ENCODE measurements around the gene OR5K3. TPM values are rescaled to one million over a fixed set of nuclear protein-coding genes. Genes with fewer than 3 reads are reported as not detected.
"Not testable (repeated sequence)": the region's sequence is repeated elsewhere in the genome, so short reads cannot be mapped to it uniquely, and the experiment has no call there.

OR5K3 gene
- total and polyA plus RNA-seq, 3 experiments from 2014 or later = not detected

DNA sequence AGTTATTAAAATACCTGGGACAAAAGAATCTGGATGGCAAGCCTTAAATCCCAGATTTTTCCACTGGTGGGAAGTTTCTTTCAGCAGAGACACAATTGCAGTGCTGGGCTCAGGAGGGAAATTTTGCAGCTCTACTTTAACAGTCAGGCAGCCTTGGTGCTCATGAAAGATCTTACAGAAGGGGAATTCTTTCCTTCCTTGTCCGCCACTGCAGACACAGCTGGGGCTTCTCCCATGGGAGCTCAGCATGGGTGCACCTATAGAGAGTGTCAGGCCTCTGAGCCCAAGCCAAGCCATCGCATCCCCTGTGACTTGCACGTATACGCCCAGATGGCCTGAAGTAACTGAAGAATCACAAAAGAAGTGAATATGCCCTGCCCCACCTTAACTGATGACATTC lies 6.0 kb downstream of the OR5K3 start:
- H3K27ac ChIP-seq (ENCODE audit: low read depth, low read length); CTCF ChIA-PET; H3K4me3 Mint-ChIP-seq; POLR2A ChIA-PET; H3K9me3 ChIP-seq (ENCODE audit: low read length); DNase-seq; H3K27me3 ChIP-seq (ENCODE audit: insufficient read depth, low read length, poor library complexity, severe bottlenecking); H3K36me3 ChIP-seq (ENCODE audit: insufficient read depth, low read length); H3K27me3 Mint-ChIP-seq; H3K4me1 ChIP-seq (ENCODE audit: insufficient read depth, low read length); H3K4me3 ChIP-seq (ENCODE audit: low read length); H3K27ac Mint-ChIP-seq: not testable (repeated sequence)
- Mint-ChIP-seq H3K36me3 (peaks cover 2 to 25% (median 5%) of the 10 kb centered on the region in 3 donors), H3K9me3 (peaks cover 6 to 31% (median 18%) of the 10 kb centered on the region in 5 donors), H3K4me1 (peaks cover 12 to 16% (median 14%) of the 10 kb centered on the region in 3 donors)

DNA sequence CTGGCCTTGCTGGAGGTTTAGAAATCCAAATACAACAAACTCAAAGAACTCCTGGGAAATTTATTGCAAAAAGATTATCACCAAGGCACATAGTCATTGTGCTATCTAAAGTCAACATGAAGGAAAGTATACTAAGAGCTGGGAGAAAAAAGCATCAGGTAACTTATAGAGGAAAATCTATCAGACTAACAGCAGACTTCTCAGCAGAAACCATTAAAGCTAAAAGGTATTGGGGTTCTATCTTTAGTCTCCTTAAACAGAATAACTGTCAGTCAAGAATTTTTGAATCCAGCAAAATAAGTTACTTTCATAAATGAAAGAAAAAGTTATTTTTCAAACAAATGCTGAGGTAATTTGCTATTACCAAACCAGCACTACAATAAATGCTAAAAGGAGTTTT lies 8.0 kb downstream of the OR5K3 start:
- POLR2A ChIA-PET = no interaction called here
- Histone ChIP-seq H3K27me3 (ENCODE audit: insufficient read depth, low read length, poor library complexity, severe bottlenecking) (no peaks in the 10 kb centered on the region), H3K4me1 (ENCODE audit: insufficient read depth, low read length) (no peaks in the 10 kb centered on the region), H3K27ac (ENCODE audit: low read depth, low read length) (no peak overlapping the region), H3K9me3 (ENCODE audit: low read length) (no peaks in the 10 kb centered on the region), H3K36me3 (ENCODE audit: insufficient read depth, low read length) (no peaks in the 10 kb centered on the region), H3K4me3 (ENCODE audit: low read length) (no peak overlapping the region)
- H3K4me3 Mint-ChIP-seq = no peak overlapping the region
- no peak for DNase-seq
- peaks cover 20 to 24% (median 21%) of the 10 kb centered on the region in 3 donors for H3K4me1 Mint-ChIP-seq
- CTCF ChIA-PET = no interaction called here
- H3K36me3 Mint-ChIP-seq = peaks cover 5 to 38% (median 6%) of the 10 kb centered on the region in 3 donors
- H3K27ac Mint-ChIP-seq = no peak overlapping the region
- H3K9me3 Mint-ChIP-seq = peaks cover 18 to 40% (median 29%) of the 10 kb centered on the region in 5 donors
- peaks cover 0 to 6% of the 10 kb centered on the region in 2 donors for H3K27me3 Mint-ChIP-seq

DNA sequence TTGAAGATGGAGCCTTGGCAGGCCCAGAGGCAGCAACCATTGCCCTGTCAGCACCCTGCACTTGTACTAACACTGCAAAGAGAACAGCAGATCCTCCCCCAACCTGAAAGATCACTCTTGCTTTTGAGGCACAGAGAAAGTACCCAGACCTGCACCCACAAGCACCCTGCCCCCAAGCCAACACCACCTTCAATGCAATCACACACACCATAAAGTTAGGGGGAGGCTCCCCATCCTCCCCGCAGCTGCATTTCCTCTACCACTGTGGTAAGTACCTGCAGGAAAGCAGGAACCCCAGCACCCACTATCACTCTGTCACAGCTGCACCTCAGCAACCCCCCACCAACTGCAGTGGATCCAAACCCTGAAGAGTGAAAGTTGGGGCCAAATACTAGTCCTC lies 12.0 kb downstream of the OR5K3 start:
- ChIA-PET CTCF (no interaction called here), POLR2A (no interaction called here)
- H3K4me1 Mint-ChIP-seq = peaks cover 14 to 16% (median 16%) of the 10 kb centered on the region in 3 donors
- DNase-seq = no peak
- H3K4me1 ChIP-seq (ENCODE audit: insufficient read depth, low read length) = no peaks in the 10 kb centered on the region
- no peaks in the 10 kb centered on the region for H3K36me3 ChIP-seq (ENCODE audit: insufficient read depth, low read length)
- peaks cover 8 to 67% (median 19%) of the 10 kb centered on the region in 3 donors for H3K36me3 Mint-ChIP-seq
- H3K27ac Mint-ChIP-seq = no peak overlapping the region
- no peak overlapping the region for H3K27ac ChIP-seq (ENCODE audit: low read depth, low read length)
- no peaks in the 10 kb centered on the region for H3K27me3 ChIP-seq (ENCODE audit: insufficient read depth, low read length, poor library complexity, severe bottlenecking)
- H3K27me3 Mint-ChIP-seq = peaks cover 0 to under 1% of the 10 kb centered on the region in 2 donors
- H3K9me3 Mint-ChIP-seq = peaks cover 46 to 66% (median 59%) of the 10 kb centered on the region in 5 donors
- no peaks in the 10 kb centered on the region for H3K9me3 ChIP-seq (ENCODE audit: low read length)
- peak overlapping the region in 2 of 7 donors; percentile 6 for H3K4me3 Mint-ChIP-seq
- H3K4me3 ChIP-seq (ENCODE audit: low read length) = no peak overlapping the region

DNA sequence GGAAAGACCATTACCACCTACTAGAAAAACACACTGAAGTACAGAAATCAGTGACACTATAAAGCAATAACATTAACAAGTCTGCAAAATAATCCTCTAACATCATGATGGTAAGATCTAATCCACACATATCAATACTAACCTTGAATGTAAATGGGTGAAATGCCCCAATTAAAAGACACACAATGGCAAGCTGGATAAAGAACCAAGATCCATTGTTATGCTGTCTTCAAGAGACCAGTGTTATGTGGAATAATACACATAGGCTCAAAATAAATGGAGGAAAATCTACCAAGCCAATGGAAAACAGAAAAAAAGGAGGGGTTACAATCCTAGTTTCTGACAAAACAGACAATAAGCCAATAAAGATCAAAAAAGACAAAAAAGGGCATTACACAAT lies 13.5 kb downstream of the OR5K3 start:
- no peaks in the 10 kb centered on the region for H3K27me3 Mint-ChIP-seq
- Histone ChIP-seq H3K4me1 (ENCODE audit: insufficient read depth, low read length) (no peaks in the 10 kb centered on the region), H3K27me3 (ENCODE audit: insufficient read depth, low read length, poor library complexity, severe bottlenecking) (no peaks in the 10 kb centered on the region), H3K9me3 (ENCODE audit: low read length) (no peaks in the 10 kb centered on the region), H3K27ac (ENCODE audit: low read depth, low read length) (no peak overlapping the region), H3K4me3 (ENCODE audit: low read length) (no peak overlapping the region), H3K36me3 (ENCODE audit: insufficient read depth, low read length) (no peaks in the 10 kb centered on the region)
- peaks cover 49 to 67% (median 56%) of the 10 kb centered on the region in 5 donors for H3K9me3 Mint-ChIP-seq
- CTCF ChIA-PET = no interaction called here
- peaks cover 7 to 67% (median 20%) of the 10 kb centered on the region in 3 donors for H3K36me3 Mint-ChIP-seq
- H3K4me1 Mint-ChIP-seq = peaks cover 14 to 16% (median 16%) of the 10 kb centered on the region in 3 donors
- H3K27ac Mint-ChIP-seq = peak overlapping the region in 1 of 8 donors; percentile 25
- POLR2A ChIA-PET = no interaction called here
- no peak for DNase-seq
- no peak overlapping the region for H3K4me3 Mint-ChIP-seq

DNA sequence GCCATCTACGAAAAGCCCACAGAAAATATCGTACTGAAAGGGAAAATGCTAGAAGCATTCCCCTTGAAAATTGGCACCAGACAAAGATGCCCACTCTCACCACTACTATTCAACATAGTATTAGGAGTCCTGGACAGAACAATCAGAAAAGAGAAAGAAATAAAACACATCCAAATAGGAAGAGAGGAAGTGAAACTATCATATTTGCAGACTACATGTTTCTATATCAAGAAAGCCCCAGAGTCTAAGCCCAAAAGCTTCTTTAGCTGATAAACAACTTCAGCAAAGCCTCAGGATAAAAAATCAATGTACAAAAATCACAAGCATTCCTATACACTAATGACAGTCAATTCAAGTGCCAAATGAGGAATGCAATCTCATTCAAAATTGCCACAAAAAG lies 15.6 kb downstream of the OR5K3 start:
- CTCF ChIA-PET = no interaction called here
- H3K36me3 ChIP-seq (ENCODE audit: insufficient read depth, low read length) = no peaks in the 10 kb centered on the region
- H3K9me3 Mint-ChIP-seq = peaks cover 43 to 65% (median 54%) of the 10 kb centered on the region in 5 donors

DNA sequence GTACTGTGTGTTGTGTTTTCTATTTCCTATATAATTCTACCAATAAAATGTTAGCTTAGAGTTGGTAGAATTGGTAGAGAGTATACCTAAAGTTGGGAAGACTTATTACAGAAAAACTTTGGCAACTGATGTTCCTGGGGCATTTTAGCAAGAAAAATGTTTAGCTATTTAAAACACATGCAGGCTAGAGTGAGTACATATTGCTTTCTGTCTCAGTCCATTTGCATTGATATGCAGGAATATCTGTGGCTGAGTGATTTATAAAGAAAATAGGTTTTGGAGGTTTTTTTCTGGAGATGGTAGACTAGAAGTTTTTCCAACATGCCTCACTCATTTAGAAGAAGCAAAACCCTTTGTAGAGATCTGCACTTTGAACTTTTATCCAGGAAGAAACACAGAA lies 42.1 kb downstream of the OR5K3 start:
- POLR2A ChIA-PET = no interaction called here
- H3K36me3 Mint-ChIP-seq = peaks cover 2 to 39% (median 6%) of the 10 kb centered on the region in 3 donors
- no peaks in the 10 kb centered on the region for H3K4me1 Mint-ChIP-seq
- Histone ChIP-seq H3K4me1 (ENCODE audit: insufficient read depth, low read length) (no peaks in the 10 kb centered on the region), H3K9me3 (ENCODE audit: low read length) (peaks cover 8% of the 10 kb centered on the region), H3K27me3 (ENCODE audit: insufficient read depth, low read length, poor library complexity, severe bottlenecking) (no peaks in the 10 kb centered on the region), H3K4me3 (ENCODE audit: low read length) (no peak overlapping the region), H3K27ac (ENCODE audit: low read depth, low read length) (no peak overlapping the region), H3K36me3 (ENCODE audit: insufficient read depth, low read length) (no peaks in the 10 kb centered on the region)
- no peaks in the 10 kb centered on the region for H3K27me3 Mint-ChIP-seq
- H3K27ac Mint-ChIP-seq = peak overlapping the region in 1 of 8 donors; percentile 69
- no peak for DNase-seq
- H3K4me3 Mint-ChIP-seq = no peak overlapping the region
- CTCF ChIA-PET = no interaction called here
- peaks cover 27 to 34% (median 33%) of the 10 kb centered on the region in 5 donors for H3K9me3 Mint-ChIP-seq

More for the DNA sequence above, 15.6 kb downstream of the OR5K3 start:
- no peaks in the 10 kb centered on the region for H3K9me3 ChIP-seq (ENCODE audit: low read length)
- no peak overlapping the region for H3K4me3 ChIP-seq (ENCODE audit: low read length)
- H3K36me3 Mint-ChIP-seq = peaks cover 4 to 63% (median 20%) of the 10 kb centered on the region in 3 donors
- no peaks in the 10 kb centered on the region for H3K27me3 ChIP-seq (ENCODE audit: insufficient read depth, low read length, poor library complexity, severe bottlenecking)
- H3K27ac Mint-ChIP-seq = no peak overlapping the region
- no peak overlapping the region for H3K27ac ChIP-seq (ENCODE audit: low read depth, low read length)
- H3K4me1 ChIP-seq (ENCODE audit: insufficient read depth, low read length) = no peaks in the 10 kb centered on the region
- DNase-seq = no peak
- POLR2A ChIA-PET = interaction anchor here (0.7 kb wide), 1 partner anchor 350 kb away, joined by 5 read pairs; no protein-coding TSS in a partner anchor
- no peaks in the 10 kb centered on the region for H3K27me3 Mint-ChIP-seq
- H3K4me3 Mint-ChIP-seq = no peak overlapping the region
- H3K4me1 Mint-ChIP-seq = peaks cover 8% of the 10 kb centered on the region in 3 donors

DNA sequence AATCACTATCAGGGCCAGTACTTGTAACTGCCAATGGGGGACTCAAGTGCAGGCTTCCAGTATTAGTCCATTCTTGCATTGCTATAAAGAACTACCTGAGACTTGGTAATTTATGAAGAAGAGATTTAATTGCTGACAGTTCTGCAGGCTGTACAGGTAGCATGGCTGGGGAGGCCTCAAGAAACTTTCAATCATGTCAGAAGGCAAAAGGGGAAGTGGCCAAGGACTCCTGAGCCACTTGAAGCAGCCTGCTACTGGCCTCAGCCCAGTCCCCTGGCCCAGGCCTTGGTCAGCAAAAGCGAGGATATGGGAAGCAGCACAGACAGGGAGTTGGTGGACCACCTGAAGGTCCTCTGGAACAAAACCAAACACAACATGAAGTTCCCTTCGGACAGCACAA lies 43.3 kb downstream of the OR5K3 start:
- no peak for DNase-seq
- no peaks in the 10 kb centered on the region for H3K36me3 ChIP-seq (ENCODE audit: insufficient read depth, low read length)
- no peaks in the 10 kb centered on the region for H3K27me3 ChIP-seq (ENCODE audit: insufficient read depth, low read length, poor library complexity, severe bottlenecking)
- H3K4me3 ChIP-seq (ENCODE audit: low read length) = no peak overlapping the region
- no peak overlapping the region for H3K27ac ChIP-seq (ENCODE audit: low read depth, low read length)
- no peaks in the 10 kb centered on the region for H3K27me3 Mint-ChIP-seq
- H3K9me3 Mint-ChIP-seq = peaks cover 21 to 26% (median 25%) of the 10 kb centered on the region in 5 donors
- ChIA-PET CTCF (no interaction called here), POLR2A (no interaction called here)
- peak overlapping the region in 1 of 8 donors; percentile 27 for H3K27ac Mint-ChIP-seq
- H3K4me3 Mint-ChIP-seq = no peak overlapping the region
- no peaks in the 10 kb centered on the region for H3K4me1 Mint-ChIP-seq
- peaks cover 2 to 30% (median 6%) of the 10 kb centered on the region in 3 donors for H3K36me3 Mint-ChIP-seq
- H3K4me1 ChIP-seq (ENCODE audit: insufficient read depth, low read length) = no peaks in the 10 kb centered on the region
- peaks cover 4% of the 10 kb centered on the region for H3K9me3 ChIP-seq (ENCODE audit: low read length)

DNA sequence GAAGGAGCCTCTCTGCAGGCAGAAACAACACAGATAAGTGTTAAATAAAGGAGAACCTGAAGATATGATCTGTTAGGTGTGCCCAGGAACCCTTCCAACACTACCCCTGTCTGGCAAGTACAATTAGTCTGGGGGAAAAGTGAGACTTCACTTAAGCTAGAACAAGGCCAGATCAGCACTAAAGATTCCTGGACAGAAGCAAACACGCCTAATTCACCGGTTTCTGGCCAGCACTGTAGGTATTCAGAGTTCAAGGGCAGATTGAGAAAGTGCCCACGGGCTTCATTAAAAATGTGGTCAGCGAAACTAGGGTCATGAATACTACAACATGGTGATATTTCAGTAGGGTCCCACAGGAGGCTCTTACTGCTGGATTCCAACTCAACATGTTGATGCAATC lies 43.9 kb downstream of the OR5K3 start:
- ChIA-PET POLR2A (no interaction called here), CTCF (no interaction called here)
- no peak for DNase-seq
- peaks cover 1 to 23% (median 3%) of the 10 kb centered on the region in 3 donors for H3K36me3 Mint-ChIP-seq
- Histone ChIP-seq H3K4me1 (ENCODE audit: insufficient read depth, low read length) (no peaks in the 10 kb centered on the region), H3K27me3 (ENCODE audit: insufficient read depth, low read length, poor library complexity, severe bottlenecking) (no peaks in the 10 kb centered on the region), H3K36me3 (ENCODE audit: insufficient read depth, low read length) (no peaks in the 10 kb centered on the region), H3K9me3 (ENCODE audit: low read length) (peaks cover 4% of the 10 kb centered on the region), H3K4me3 (ENCODE audit: low read length) (no peak overlapping the region), H3K27ac (ENCODE audit: low read depth, low read length) (no peak overlapping the region)
- H3K27ac Mint-ChIP-seq = no peak overlapping the region
- H3K4me1 Mint-ChIP-seq = no peaks in the 10 kb centered on the region
- no peak overlapping the region for H3K4me3 Mint-ChIP-seq
- no peaks in the 10 kb centered on the region for H3K27me3 Mint-ChIP-seq
- peaks cover 16 to 20% (median 18%) of the 10 kb centered on the region in 5 donors for H3K9me3 Mint-ChIP-seq

All from CD8-positive, alpha-beta memory T cell (primary cell).